ENCODE data around the gene RSAD1. TPM values are rescaled to one million over a fixed set of nuclear protein-coding genes. Genes with fewer than 3 reads are reported as not detected.

Gene RSAD1
- total RNA-seq, 1 experiment from 2014 or later, result 93.9 TPM

DNA sequence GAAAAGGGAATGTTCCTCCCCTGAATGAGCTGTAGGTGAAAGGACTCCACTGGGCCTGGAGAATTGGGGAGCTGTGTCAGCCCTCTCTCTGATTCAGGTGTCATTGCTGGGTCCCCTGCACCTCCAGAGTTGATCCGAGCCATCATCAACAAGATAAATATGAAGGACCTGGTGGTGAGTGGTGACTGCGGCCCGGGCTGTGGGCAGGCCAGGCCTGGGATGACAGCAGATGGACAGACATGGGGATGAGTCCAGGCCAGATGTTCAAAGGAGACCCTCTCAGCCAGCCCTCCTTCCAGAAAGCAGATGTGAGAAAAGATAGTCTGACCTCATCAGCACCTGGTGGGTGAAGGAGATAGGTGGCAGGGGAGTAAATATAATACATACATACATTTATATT, 14.5 kb upstream of the RSAD1 start:
- peaks cover 6% of the 10 kb centered on the region for H3K4me1 Mint-ChIP-seq (ENCODE audit: low read depth, unreplicated experiment)
- H3K4me3 Mint-ChIP-seq (ENCODE audit: unreplicated experiment), result no peak overlapping the region
- no peaks in the 10 kb centered on the region for H3K27me3 ChIP-seq (replicated peaks; ENCODE audit: control insufficient read depth, insufficient read depth, low read length)
- CTCF ChIA-PET, result interaction anchor here (0.6 kb wide), 1 partner anchor 467 kb away, joined by 3 read pairs; no protein-coding TSS in a partner anchor
- H3K36me3 ChIP-seq (ENCODE audit: control insufficient read depth, insufficient read depth, low read length), result no peaks in the 10 kb centered on the region; the same call in 1 of the 2 replicates
- no TSS peak for BruUV-seq (replicated peaks)
- no peak for DNase-seq
- peaks cover 4% of the 10 kb centered on the region for H3K4me1 ChIP-seq
- no peak overlapping the region for H3K4me3 ChIP-seq (ENCODE audit: low read depth, low read length)
- TF ChIP-seq, protein P1, sequence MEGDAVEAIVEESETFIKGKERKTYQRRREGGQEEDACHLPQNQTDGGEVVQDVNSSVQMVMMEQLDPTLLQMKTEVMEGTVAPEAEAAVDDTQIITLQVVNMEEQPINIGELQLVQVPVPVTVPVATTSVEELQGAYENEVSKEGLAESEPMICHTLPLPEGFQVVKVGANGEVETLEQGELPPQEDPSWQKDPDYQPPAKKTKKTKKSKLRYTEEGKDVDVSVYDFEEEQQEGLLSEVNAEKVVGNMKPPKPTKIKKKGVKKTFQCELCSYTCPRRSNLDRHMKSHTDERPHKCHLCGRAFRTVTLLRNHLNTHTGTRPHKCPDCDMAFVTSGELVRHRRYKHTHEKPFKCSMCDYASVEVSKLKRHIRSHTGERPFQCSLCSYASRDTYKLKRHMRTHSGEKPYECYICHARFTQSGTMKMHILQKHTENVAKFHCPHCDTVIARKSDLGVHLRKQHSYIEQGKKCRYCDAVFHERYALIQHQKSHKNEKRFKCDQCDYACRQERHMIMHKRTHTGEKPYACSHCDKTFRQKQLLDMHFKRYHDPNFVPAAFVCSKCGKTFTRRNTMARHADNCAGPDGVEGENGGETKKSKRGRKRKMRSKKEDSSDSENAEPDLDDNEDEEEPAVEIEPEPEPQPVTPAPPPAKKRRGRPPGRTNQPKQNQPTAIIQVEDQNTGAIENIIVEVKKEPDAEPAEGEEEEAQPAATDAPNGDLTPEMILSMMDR (IDR thresholded peaks at IDR 0.05; ENCODE audit: insufficient read depth in 1 of 2, low read depth in 1 of 2, low read length in 1 of 2, severe bottlenecking in 1 of 2, unreplicated experiment in 1 of 2), result no peak
- peaks cover 31% of the 10 kb centered on the region for H3K36me3 Mint-ChIP-seq (ENCODE audit: insufficient read depth, unreplicated experiment)
- H3K27me3 Mint-ChIP-seq (ENCODE audit: insufficient read depth, unreplicated experiment), result no peaks in the 10 kb centered on the region
- intact Hi-C loops (cut with micrococcal nuclease; ENCODE audit: unreplicated experiment), result no loop called here
- H3K9me3 ChIP-seq, result no peaks in the 10 kb centered on the region
- no peak overlapping the region for H3K27ac Mint-ChIP-seq (ENCODE audit: unreplicated experiment)
- no peaks in the 10 kb centered on the region for H3K9me3 Mint-ChIP-seq (ENCODE audit: unreplicated experiment)
- POLR2A ChIA-PET, result interaction anchor here (0.7 kb wide), 1 partner anchor 255 kb away, joined by 4 read pairs; the partner anchor contains the start of gene LUC7L3

DNA sequence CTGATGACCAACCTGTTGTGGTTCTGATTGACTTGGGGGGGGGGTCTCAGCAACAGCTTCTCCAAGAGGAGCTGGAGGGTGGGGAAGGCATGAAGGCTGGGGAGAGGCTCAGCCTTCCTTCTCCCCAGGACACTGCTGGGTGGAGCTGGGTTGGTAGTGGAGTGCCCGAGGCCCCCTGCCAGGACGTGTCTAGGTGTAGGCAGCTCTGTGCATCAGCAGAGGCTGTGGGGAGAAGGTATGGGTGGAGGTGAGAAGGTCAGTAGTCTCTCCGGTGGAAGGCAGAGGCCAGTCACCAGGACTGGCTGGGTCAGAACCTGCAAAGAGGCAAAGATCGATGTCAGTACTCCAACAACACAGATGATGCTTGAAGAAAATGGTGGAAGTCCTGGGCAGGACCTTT, 13.9 kb upstream of the RSAD1 start:
- no peak overlapping the region for H3K4me3 ChIP-seq (ENCODE audit: low read depth, low read length)
- H3K36me3 ChIP-seq (ENCODE audit: control insufficient read depth, insufficient read depth, low read length), result no peaks in the 10 kb centered on the region; the same call in 1 of the 2 replicates
- Mint-ChIP-seq H3K9me3 (ENCODE audit: unreplicated experiment) (no peaks in the 10 kb centered on the region), H3K27ac (ENCODE audit: unreplicated experiment) (no peak overlapping the region), H3K4me1 (ENCODE audit: low read depth, unreplicated experiment) (no peaks in the 10 kb centered on the region), H3K27me3 (ENCODE audit: insufficient read depth, unreplicated experiment) (no peaks in the 10 kb centered on the region), H3K4me3 (ENCODE audit: unreplicated experiment) (no peak overlapping the region), H3K36me3 (ENCODE audit: insufficient read depth, unreplicated experiment) (peaks cover 25% of the 10 kb centered on the region)
- TF ChIP-seq, protein P1 (IDR thresholded peaks at IDR 0.05; ENCODE audit: insufficient read depth in 1 of 2, low read depth in 1 of 2, low read length in 1 of 2, severe bottlenecking in 1 of 2, unreplicated experiment in 1 of 2), result no peak
- BruUV-seq (replicated peaks), result no TSS peak
- DNase-seq, result no peak
- intact Hi-C loops (cut with micrococcal nuclease; ENCODE audit: unreplicated experiment), result no loop called here
- no peaks in the 10 kb centered on the region for H3K4me1 ChIP-seq
- ChIA-PET CTCF (interaction anchor here (0.6 kb wide), 1 partner anchor 20 kb away, joined by 4 read pairs; no protein-coding TSS in a partner anchor), POLR2A (interaction anchor here (0.6 kb wide), 1 partner anchor 182 kb away, joined by 3 read pairs; no protein-coding TSS in a partner anchor)
- H3K9me3 ChIP-seq, result no peaks in the 10 kb centered on the region
- H3K27me3 ChIP-seq (replicated peaks; ENCODE audit: control insufficient read depth, insufficient read depth, low read length), result no peaks in the 10 kb centered on the region

DNA sequence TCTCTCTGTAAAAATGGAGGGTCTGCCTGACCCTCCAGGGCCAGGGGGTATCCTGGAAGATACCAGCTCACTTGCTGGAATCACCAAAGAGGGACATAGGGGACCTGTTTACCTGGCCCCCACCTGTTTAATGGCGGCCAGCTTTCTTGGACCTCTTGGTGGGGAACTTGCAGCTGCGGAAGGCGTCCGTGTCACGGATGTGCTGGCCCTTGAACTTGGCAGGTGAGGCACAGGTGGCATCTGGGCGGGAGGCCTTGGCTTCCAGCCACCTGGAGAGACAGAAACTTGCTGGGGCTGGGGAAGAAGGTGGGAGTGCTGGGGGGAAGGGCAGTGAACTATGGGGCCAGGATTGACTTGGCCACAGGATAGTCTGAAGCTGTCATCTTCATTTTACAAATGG, 13.5 kb upstream of the RSAD1 start:
- peaks cover 25% of the 10 kb centered on the region for H3K36me3 Mint-ChIP-seq (ENCODE audit: insufficient read depth, unreplicated experiment)
- H3K27me3 Mint-ChIP-seq (ENCODE audit: insufficient read depth, unreplicated experiment), result no peaks in the 10 kb centered on the region
- no peaks in the 10 kb centered on the region for H3K4me1 Mint-ChIP-seq (ENCODE audit: low read depth, unreplicated experiment)
- TF ChIP-seq, protein P1 (IDR thresholded peaks at IDR 0.05; ENCODE audit: insufficient read depth in 1 of 2, low read depth in 1 of 2, low read length in 1 of 2, severe bottlenecking in 1 of 2, unreplicated experiment in 1 of 2), result no peak
- CTCF ChIA-PET, result interaction anchor here (0.6 kb wide), 1 partner anchor 20 kb away, joined by 4 read pairs; no protein-coding TSS in a partner anchor
- POLR2A ChIA-PET, result interaction anchor here (0.6 kb wide), 1 partner anchor 182 kb away, joined by 3 read pairs; no protein-coding TSS in a partner anchor
- H3K4me3 ChIP-seq (ENCODE audit: low read depth, low read length), result no peak overlapping the region
- no peaks in the 10 kb centered on the region for H3K9me3 ChIP-seq
- H3K4me1 ChIP-seq, result no peaks in the 10 kb centered on the region
- no peak for DNase-seq
- no TSS peak for BruUV-seq (replicated peaks)
- H3K27ac Mint-ChIP-seq (ENCODE audit: unreplicated experiment), result no peak overlapping the region
- no peak overlapping the region for H3K4me3 Mint-ChIP-seq (ENCODE audit: unreplicated experiment)
- no peaks in the 10 kb centered on the region; the same call in 1 of the 2 replicates for H3K36me3 ChIP-seq (ENCODE audit: control insufficient read depth, insufficient read depth, low read length)
- no peaks in the 10 kb centered on the region for H3K27me3 ChIP-seq (replicated peaks; ENCODE audit: control insufficient read depth, insufficient read depth, low read length)
- no peaks in the 10 kb centered on the region for H3K9me3 Mint-ChIP-seq (ENCODE audit: unreplicated experiment)
- intact Hi-C loops (cut with micrococcal nuclease; ENCODE audit: unreplicated experiment), result no loop called here

Data from Caco-2 (cell line).